ENCODE measurements around the gene ARHGEF6. TPM values are rescaled to one million over a fixed set of nuclear protein-coding genes. Genes with fewer than 3 reads are reported as not detected.

The ARHGEF6 gene
- total RNA-seq, 1 experiment from 2014 or later: 5.1 TPM

DNA sequence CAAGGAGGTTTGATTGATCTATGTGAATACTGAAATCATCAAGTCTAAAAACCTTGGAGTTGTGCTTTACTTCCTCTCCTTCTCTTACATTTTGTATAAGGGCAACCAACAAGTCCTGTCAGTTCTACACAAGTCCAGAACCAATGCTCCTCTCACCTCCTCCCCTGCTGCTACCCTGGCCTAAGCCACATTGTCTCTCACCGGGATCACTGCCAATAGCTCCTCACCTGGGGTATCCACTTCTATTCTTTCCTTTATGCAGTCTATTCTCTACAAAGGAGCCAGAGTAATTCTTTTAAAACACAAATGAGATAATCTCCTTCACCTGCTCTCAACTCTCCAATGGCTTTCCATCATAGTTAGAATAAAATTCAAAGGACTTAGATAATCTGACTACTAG, 13.3 kb upstream of the ARHGEF6 start (continued):
- TF ChIP-seq, protein P1, sequence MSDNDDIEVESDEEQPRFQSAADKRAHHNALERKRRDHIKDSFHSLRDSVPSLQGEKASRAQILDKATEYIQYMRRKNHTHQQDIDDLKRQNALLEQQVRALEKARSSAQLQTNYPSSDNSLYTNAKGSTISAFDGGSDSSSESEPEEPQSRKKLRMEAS (CRISPR knock-in tag; IDR thresholded peaks at IDR 0.05): no peak
- TF ChIP-seq, protein P2, sequence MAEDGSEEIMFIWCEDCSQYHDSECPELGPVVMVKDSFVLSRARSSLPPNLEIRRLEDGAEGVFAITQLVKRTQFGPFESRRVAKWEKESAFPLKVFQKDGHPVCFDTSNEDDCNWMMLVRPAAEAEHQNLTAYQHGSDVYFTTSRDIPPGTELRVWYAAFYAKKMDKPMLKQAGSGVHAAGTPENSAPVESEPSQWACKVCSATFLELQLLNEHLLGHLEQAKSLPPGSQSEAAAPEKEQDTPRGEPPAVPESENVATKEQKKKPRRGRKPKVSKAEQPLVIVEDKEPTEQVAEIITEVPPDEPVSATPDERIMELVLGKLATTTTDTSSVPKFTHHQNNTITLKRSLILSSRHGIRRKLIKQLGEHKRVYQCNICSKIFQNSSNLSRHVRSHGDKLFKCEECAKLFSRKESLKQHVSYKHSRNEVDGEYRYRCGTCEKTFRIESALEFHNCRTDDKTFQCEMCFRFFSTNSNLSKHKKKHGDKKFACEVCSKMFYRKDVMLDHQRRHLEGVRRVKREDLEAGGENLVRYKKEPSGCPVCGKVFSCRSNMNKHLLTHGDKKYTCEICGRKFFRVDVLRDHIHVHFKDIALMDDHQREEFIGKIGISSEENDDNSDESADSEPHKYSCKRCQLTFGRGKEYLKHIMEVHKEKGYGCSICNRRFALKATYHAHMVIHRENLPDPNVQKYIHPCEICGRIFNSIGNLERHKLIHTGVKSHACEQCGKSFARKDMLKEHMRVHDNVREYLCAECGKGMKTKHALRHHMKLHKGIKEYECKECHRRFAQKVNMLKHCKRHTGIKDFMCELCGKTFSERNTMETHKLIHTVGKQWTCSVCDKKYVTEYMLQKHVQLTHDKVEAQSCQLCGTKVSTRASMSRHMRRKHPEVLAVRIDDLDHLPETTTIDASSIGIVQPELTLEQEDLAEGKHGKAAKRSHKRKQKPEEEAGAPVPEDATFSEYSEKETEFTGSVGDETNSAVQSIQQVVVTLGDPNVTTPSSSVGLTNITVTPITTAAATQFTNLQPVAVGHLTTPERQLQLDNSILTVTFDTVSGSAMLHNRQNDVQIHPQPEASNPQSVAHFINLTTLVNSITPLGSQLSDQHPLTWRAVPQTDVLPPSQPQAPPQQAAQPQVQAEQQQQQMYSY (CRISPR knock-in tag; IDR thresholded peaks at IDR 0.05): no peak
- TF ChIP-seq, protein P3, sequence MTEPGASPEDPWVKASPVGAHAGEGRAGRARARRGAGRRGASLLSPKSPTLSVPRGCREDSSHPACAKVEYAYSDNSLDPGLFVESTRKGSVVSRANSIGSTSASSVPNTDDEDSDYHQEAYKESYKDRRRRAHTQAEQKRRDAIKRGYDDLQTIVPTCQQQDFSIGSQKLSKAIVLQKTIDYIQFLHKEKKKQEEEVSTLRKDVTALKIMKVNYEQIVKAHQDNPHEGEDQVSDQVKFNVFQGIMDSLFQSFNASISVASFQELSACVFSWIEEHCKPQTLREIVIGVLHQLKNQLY (CRISPR knock-in tag; IDR thresholded peaks at IDR 0.05): no peak
- TF ChIP-seq FOXJ3 (CRISPR knock-in tag; IDR thresholded peaks at IDR 0.05; ENCODE audit: borderline replicate concordance) (no peak), ETV6 (CRISPR knock-in tag; IDR thresholded peaks at IDR 0.05) (no peak), SOX15 (CRISPR knock-in tag; IDR thresholded peaks at IDR 0.05) (no peak), NR1H2 (CRISPR knock-in tag; IDR thresholded peaks at IDR 0.05) (no peak), NFATC4 (CRISPR knock-in tag; IDR thresholded peaks at IDR 0.05) (no peak)
- TF ChIP-seq, protein P4, sequence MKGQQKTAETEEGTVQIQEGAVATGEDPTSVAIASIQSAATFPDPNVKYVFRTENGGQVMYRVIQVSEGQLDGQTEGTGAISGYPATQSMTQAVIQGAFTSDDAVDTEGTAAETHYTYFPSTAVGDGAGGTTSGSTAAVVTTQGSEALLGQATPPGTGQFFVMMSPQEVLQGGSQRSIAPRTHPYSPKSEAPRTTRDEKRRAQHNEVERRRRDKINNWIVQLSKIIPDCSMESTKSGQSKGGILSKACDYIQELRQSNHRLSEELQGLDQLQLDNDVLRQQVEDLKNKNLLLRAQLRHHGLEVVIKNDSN (CRISPR knock-in tag; IDR thresholded peaks at IDR 0.05): no peak

DNA sequence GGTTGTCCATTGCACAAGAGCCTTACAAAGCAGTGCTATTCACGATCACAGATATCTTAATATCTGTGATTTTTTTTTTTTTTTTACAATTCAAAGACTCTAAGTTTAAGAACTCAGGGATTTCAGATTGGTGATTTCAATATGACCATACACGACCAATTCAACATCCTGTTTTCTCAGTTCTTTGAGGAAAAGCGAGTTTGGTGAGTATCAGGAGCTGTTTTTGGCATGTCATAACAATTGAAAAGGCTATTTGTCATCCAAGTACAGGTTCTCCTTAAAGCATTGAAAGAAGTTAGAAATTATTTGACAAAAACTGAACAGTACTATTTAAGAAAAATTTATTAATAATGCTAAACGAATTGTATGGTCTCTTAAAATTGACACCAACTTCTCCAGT, 9.1 kb upstream of the ARHGEF6 start:
- Mint-ChIP-seq H3K27me3 (ENCODE audit: low read depth) (no peaks in the 10 kb centered on the region), H3K36me3 (peaks cover 2% of the 10 kb centered on the region), H3K4me3 (no peak overlapping the region), H3K4me1 (peaks cover 10% of the 10 kb centered on the region), H3K9me3 (peaks cover 5% of the 10 kb centered on the region), H3K27ac (no peak overlapping the region)
- no peak for ATAC-seq
- ChIA-PET CTCF (no interaction called here), POLR2A (no interaction called here)
- TF ChIP-seq, protein P5, sequence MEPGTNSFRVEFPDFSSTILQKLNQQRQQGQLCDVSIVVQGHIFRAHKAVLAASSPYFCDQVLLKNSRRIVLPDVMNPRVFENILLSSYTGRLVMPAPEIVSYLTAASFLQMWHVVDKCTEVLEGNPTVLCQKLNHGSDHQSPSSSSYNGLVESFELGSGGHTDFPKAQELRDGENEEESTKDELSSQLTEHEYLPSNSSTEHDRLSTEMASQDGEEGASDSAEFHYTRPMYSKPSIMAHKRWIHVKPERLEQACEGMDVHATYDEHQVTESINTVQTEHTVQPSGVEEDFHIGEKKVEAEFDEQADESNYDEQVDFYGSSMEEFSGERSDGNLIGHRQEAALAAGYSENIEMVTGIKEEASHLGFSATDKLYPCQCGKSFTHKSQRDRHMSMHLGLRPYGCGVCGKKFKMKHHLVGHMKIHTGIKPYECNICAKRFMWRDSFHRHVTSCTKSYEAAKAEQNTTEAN (CRISPR knock-in tag; IDR thresholded peaks at IDR 0.05): no peak
- TF ChIP-seq NFATC4 (CRISPR knock-in tag; IDR thresholded peaks at IDR 0.05): no peak
- no peak for DNase-seq (ENCODE audit: low spot score)

DNA sequence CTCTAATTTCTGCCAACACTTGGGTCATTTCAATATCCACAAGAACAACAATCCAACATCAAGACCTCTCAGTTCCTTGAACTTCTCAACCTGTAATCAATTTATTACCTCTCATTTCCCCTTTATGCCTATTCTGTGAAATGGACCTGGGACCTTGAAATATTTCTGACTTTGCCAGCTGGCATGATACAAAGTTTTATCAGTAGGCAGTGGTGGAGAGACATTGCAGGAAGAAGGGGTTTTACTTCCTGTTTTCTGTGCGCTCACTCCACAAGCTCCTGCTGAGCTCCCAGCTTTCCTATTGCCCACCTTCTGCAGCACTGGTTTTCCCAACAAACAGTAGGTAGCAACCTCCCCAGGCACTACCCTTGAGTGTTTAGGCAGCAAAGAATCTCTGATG, 3.5 kb upstream of the ARHGEF6 start:
- Mint-ChIP-seq H3K4me3 (no peak overlapping the region), H3K27me3 (ENCODE audit: low read depth) (no peaks in the 10 kb centered on the region), H3K9me3 (no peaks in the 10 kb centered on the region), H3K36me3 (no peaks in the 10 kb centered on the region), H3K27ac (no peak overlapping the region), H3K4me1 (peaks cover 7% of the 10 kb centered on the region)
- POLR2A ChIA-PET: no interaction called here
- no peak for DNase-seq (ENCODE audit: low spot score)
- no peak for ATAC-seq
- CTCF ChIA-PET: no interaction called here
- TF ChIP-seq ZNF671 (CRISPR knock-in tag; IDR thresholded peaks at IDR 0.05) (no peak), SMAD3 (CRISPR knock-in tag; IDR thresholded peaks at IDR 0.05; ENCODE audit: borderline replicate concordance) (no peak), CREB1 (CRISPR knock-in tag; IDR thresholded peaks at IDR 0.05) (no peak), TEAD4 (CRISPR knock-in tag; IDR thresholded peaks at IDR 0.05) (no peak)
- TF ChIP-seq, protein P6, sequence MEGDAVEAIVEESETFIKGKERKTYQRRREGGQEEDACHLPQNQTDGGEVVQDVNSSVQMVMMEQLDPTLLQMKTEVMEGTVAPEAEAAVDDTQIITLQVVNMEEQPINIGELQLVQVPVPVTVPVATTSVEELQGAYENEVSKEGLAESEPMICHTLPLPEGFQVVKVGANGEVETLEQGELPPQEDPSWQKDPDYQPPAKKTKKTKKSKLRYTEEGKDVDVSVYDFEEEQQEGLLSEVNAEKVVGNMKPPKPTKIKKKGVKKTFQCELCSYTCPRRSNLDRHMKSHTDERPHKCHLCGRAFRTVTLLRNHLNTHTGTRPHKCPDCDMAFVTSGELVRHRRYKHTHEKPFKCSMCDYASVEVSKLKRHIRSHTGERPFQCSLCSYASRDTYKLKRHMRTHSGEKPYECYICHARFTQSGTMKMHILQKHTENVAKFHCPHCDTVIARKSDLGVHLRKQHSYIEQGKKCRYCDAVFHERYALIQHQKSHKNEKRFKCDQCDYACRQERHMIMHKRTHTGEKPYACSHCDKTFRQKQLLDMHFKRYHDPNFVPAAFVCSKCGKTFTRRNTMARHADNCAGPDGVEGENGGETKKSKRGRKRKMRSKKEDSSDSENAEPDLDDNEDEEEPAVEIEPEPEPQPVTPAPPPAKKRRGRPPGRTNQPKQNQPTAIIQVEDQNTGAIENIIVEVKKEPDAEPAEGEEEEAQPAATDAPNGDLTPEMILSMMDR (IDR thresholded peaks at IDR 0.05): no peak
- TF ChIP-seq, protein P7, sequence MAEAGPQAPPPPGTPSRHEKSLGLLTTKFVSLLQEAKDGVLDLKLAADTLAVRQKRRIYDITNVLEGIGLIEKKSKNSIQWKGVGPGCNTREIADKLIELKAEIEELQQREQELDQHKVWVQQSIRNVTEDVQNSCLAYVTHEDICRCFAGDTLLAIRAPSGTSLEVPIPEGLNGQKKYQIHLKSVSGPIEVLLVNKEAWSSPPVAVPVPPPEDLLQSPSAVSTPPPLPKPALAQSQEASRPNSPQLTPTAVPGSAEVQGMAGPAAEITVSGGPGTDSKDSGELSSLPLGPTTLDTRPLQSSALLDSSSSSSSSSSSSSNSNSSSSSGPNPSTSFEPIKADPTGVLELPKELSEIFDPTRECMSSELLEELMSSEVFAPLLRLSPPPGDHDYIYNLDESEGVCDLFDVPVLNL (CRISPR knock-in tag; IDR thresholded peaks at IDR 0.05; ENCODE audit: borderline replicate concordance, low read depth): no peak
- TF ChIP-seq, protein P8, sequence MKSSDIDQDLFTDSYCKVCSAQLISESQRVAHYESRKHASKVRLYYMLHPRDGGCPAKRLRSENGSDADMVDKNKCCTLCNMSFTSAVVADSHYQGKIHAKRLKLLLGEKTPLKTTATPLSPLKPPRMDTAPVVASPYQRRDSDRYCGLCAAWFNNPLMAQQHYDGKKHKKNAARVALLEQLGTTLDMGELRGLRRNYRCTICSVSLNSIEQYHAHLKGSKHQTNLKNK (CRISPR knock-in tag; IDR thresholded peaks at IDR 0.05): no peak
- TF ChIP-seq, protein P9, sequence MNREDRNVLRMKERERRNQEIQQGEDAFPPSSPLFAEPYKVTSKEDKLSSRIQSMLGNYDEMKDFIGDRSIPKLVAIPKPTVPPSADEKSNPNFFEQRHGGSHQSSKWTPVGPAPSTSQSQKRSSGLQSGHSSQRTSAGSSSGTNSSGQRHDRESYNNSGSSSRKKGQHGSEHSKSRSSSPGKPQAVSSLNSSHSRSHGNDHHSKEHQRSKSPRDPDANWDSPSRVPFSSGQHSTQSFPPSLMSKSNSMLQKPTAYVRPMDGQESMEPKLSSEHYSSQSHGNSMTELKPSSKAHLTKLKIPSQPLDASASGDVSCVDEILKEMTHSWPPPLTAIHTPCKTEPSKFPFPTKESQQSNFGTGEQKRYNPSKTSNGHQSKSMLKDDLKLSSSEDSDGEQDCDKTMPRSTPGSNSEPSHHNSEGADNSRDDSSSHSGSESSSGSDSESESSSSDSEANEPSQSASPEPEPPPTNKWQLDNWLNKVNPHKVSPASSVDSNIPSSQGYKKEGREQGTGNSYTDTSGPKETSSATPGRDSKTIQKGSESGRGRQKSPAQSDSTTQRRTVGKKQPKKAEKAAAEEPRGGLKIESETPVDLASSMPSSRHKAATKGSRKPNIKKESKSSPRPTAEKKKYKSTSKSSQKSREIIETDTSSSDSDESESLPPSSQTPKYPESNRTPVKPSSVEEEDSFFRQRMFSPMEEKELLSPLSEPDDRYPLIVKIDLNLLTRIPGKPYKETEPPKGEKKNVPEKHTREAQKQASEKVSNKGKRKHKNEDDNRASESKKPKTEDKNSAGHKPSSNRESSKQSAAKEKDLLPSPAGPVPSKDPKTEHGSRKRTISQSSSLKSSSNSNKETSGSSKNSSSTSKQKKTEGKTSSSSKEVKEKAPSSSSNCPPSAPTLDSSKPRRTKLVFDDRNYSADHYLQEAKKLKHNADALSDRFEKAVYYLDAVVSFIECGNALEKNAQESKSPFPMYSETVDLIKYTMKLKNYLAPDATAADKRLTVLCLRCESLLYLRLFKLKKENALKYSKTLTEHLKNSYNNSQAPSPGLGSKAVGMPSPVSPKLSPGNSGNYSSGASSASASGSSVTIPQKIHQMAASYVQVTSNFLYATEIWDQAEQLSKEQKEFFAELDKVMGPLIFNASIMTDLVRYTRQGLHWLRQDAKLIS (CRISPR knock-in tag; IDR thresholded peaks at IDR 0.05; ENCODE audit: borderline replicate concordance): no peak
- TF ChIP-seq, protein P10, sequence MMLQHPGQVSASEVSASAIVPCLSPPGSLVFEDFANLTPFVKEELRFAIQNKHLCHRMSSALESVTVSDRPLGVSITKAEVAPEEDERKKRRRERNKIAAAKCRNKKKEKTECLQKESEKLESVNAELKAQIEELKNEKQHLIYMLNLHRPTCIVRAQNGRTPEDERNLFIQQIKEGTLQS (CRISPR knock-in tag; conservative IDR thresholded peaks at IDR 0.05): no peak

Data from WTC11 (cell line).